Measurements from ENCODE around the gene RPL35A. TPM values are rescaled to one million over a fixed set of nuclear protein-coding genes. Genes with fewer than 3 reads are reported as not detected.
A peak's percentile ranks its signal among the peaks of the same experiment; 100 is the strongest.

RPL35A gene
- total and polyA plus RNA-seq, 9 of the 15 experiments (the other 6 are each of a cell fraction or from before 2014, with no cell fraction given): 1,475 to 2,942 (median 2,367) TPM

GRCh38 chr3:197959891-197960693 is 10.1 kb downstream of the RPL35A start, which contains the start of gene LMLN (continued):
- TF ChIP-seq, protein P1, sequence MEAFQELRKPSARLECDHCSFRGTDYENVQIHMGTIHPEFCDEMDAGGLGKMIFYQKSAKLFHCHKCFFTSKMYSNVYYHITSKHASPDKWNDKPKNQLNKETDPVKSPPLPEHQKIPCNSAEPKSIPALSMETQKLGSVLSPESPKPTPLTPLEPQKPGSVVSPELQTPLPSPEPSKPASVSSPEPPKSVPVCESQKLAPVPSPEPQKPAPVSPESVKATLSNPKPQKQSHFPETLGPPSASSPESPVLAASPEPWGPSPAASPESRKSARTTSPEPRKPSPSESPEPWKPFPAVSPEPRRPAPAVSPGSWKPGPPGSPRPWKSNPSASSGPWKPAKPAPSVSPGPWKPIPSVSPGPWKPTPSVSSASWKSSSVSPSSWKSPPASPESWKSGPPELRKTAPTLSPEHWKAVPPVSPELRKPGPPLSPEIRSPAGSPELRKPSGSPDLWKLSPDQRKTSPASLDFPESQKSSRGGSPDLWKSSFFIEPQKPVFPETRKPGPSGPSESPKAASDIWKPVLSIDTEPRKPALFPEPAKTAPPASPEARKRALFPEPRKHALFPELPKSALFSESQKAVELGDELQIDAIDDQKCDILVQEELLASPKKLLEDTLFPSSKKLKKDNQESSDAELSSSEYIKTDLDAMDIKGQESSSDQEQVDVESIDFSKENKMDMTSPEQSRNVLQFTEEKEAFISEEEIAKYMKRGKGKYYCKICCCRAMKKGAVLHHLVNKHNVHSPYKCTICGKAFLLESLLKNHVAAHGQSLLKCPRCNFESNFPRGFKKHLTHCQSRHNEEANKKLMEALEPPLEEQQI (IDR thresholded peaks at IDR 0.05): no peak
- peak; percentile 74 for TF ChIP-seq NFYB (IDR thresholded peaks at IDR 0.05; ENCODE audit: extremely low read depth, insufficient read length)
- no peak for TF ChIP-seq ILK (tag; IDR thresholded peaks at IDR 0.05; ENCODE audit: borderline replicate concordance, low read depth)
- TF ChIP-seq ZZZ3 (IDR thresholded peaks at IDR 0.05): no peak
- TF ChIP-seq ZNF551 (CRISPR knock-in tag; IDR thresholded peaks at IDR 0.05): no peak
- no peak for TF ChIP-seq CBFA2T3 (IDR thresholded peaks at IDR 0.05)
- no peak for TF ChIP-seq CREBBP (IDR thresholded peaks at IDR 0.05; ENCODE audit: low read depth, low read length)
- TF ChIP-seq NFE2L1 (tag; IDR thresholded peaks at IDR 0.05; ENCODE audit: borderline replicate concordance, low read depth): no peak
- TF ChIP-seq ASH1L (IDR thresholded peaks at IDR 0.05; ENCODE audit: borderline replicate concordance, low read depth, partially characterized antibody): no peak
- TF ChIP-seq MYNN (IDR thresholded peaks at IDR 0.05): no peak
- no peak for TF ChIP-seq MYNN (CRISPR knock-in tag; IDR thresholded peaks at IDR 0.05)
- TF ChIP-seq AFF1 (IDR thresholded peaks at IDR 0.05; ENCODE audit: low read depth in 1 of 2, partially characterized antibody in 2 of 2): peak in 1 of 2 experiments; percentile 36
- TF ChIP-seq HNRNPLL (IDR thresholded peaks at IDR 0.05; ENCODE audit: low read depth, low read length, poor library complexity, severe bottlenecking): peak; percentile 91
- no peak for TF ChIP-seq NFE2 (IDR thresholded peaks at IDR 0.05; ENCODE audit: low read depth)
- TF ChIP-seq E2F1 (CRISPR knock-in tag; IDR thresholded peaks at IDR 0.05): no peak
- no peak for TF ChIP-seq EZH2 (IDR thresholded peaks at IDR 0.05; ENCODE audit: borderline replicate concordance, low read depth, low read length)
- TF ChIP-seq TAF15 (IDR thresholded peaks at IDR 0.05; ENCODE audit: low read depth, low read length): no peak
- TF ChIP-seq, protein P2, sequence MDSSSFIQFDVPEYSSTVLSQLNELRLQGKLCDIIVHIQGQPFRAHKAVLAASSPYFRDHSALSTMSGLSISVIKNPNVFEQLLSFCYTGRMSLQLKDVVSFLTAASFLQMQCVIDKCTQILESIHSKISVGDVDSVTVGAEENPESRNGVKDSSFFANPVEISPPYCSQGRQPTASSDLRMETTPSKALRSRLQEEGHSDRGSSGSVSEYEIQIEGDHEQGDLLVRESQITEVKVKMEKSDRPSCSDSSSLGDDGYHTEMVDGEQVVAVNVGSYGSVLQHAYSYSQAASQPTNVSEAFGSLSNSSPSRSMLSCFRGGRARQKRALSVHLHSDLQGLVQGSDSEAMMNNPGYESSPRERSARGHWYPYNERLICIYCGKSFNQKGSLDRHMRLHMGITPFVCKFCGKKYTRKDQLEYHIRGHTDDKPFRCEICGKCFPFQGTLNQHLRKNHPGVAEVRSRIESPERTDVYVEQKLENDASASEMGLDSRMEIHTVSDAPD (CRISPR knock-in tag; IDR thresholded peaks at IDR 0.05): no peak
- no peak for TF ChIP-seq NR3C1 (CRISPR knock-in tag; IDR thresholded peaks at IDR 0.05)

Measured in K562 (cell line).